OCI-LY7 (cell line): ENCODE results near the gene FTO. TPM values are rescaled to one million over a fixed set of nuclear protein-coding genes. Genes with fewer than 3 reads are reported as not detected.

Experiments used
- BruUV-seq: library from RNA; stranded (reverse); fragments of 400-500 nt; replicated peaks from 2 replicates; lab custom pipeline; 2021; lab: Mats Ljungman, UMichigan
- CTCF ChIA-PET: fragments of 300-600 bp; sonication (Branson Sonifier 250); formaldehyde crosslinking; loops from one replicate; lab custom pipeline; 2022; ENCODE audit warnings: antibody characterized with exemption; ENCODE audit not compliant: unreplicated experiment; lab: Charles Lee
- POLR2A ChIA-PET: fragments of 300-600 bp; sonication (Branson Sonifier 250); formaldehyde crosslinking; loops from one replicate; lab custom pipeline; 2022; ENCODE audit warnings: antibody characterized with exemption; lab: Charles Lee
- DNase-seq: peaks from one replicate; pipeline ENCODE4 v3.0.0-alpha.2; 2015; ENCODE audit warnings: low spot score
- H2AFZ ChIP-seq: fragments of 200-600 bp; sonication (generic), shearing (Covaris generic); 2 replicates; pipeline ENCODE4 v1.6.1; 2014; ENCODE audit warnings: mild to moderate bottlenecking, antibody characterized with exemption, low read length, moderate library complexity
- H3K27ac ChIP-seq: fragments of 200-600 bp; sonication (generic); 2 replicates; pipeline ENCODE4 v1.5.1; 2014; ENCODE audit warnings: mixed run types, low read depth, mild to moderate bottlenecking, moderate library complexity, low read length, inconsistent platforms; ENCODE audit not compliant: poor library complexity, severe bottlenecking
- H3K36me3 ChIP-seq: fragments of 200-600 bp; sonication (generic); 2 replicates; pipeline ENCODE4 v1.6.1; 2014; ENCODE audit warnings: mild to moderate bottlenecking, antibody characterized with exemption, low read length, moderate library complexity, mixed read lengths; ENCODE audit not compliant: insufficient read depth
- H3K4me1 ChIP-seq: fragments of 200-600 bp; sonication (generic); 2 replicates; pipeline ENCODE4 v1.5.1; 2014; ENCODE audit warnings: mild to moderate bottlenecking, low read length; ENCODE audit not compliant: insufficient read depth, poor library complexity, severe bottlenecking
- H3K4me2 ChIP-seq: fragments of 200-600 bp; sonication (generic); 2 replicates; pipeline ENCODE4 v1.6.1; 2014; ENCODE audit warnings: mild to moderate bottlenecking, low read length
- H3K4me3 ChIP-seq: fragments of 200-600 bp; sonication (generic); 2 replicates; pipeline ENCODE4 v1.5.1; 2014; ENCODE audit warnings: mild to moderate bottlenecking, low read depth, low read length; ENCODE audit not compliant: poor library complexity, severe bottlenecking
- H3K79me2 ChIP-seq: fragments of 200-600 bp; sonication (generic); 2 replicates; pipeline ENCODE4 v1.6.1; 2016; ENCODE audit warnings: low read depth, mild to moderate bottlenecking, low read length, moderate library complexity, mixed read lengths; ENCODE audit not compliant: insufficient read depth
- H3K9me2 ChIP-seq: fragments of 200-600 bp; sonication (generic); 2 replicates; pipeline ENCODE4 v1.6.1; 2016; ENCODE audit warnings: mild to moderate bottlenecking, low read length, mixed read lengths; ENCODE audit not compliant: insufficient read depth
- H3K9me3 ChIP-seq: fragments of 200-600 bp; sonication (generic); 2 replicates; pipeline ENCODE4 v1.6.1; 2014; ENCODE audit warnings: mild to moderate bottlenecking, mixed run types, low read length, mixed read lengths
- H4K20me1 ChIP-seq: fragments of 200-600 bp; sonication (generic); 2 replicates; pipeline ENCODE4 v1.6.1; 2014; ENCODE audit warnings: mild to moderate bottlenecking, antibody characterized with exemption, low read length, moderate library complexity, mixed read lengths; ENCODE audit not compliant: insufficient read depth
- CTCF ChIP-seq: fragments of 200-600 bp; sonication (generic); conservative IDR thresholded peaks from 2 replicates; pipeline ENCODE4 v1.5.1; 2014; ENCODE audit warnings: mild to moderate bottlenecking, antibody characterized with exemption, low read length, moderate library complexity, mixed read lengths
- EZH2phosphoT487 ChIP-seq: fragments of 200-600 bp; sonication (generic); IDR thresholded peaks from 2 replicates; pipeline ENCODE4 v1.6.1; 2018; ENCODE audit warnings: low read depth, borderline replicate concordance, mild to moderate bottlenecking, mixed run types, antibody characterized with exemption, low read length, moderate library complexity, mixed read lengths
- intact Hi-C: fragments of 100-400 bp; cut with micrococcal nuclease; formaldehyde crosslinking; loops from one replicate; pipeline ENCODE4 v1.10.0; 2022; ENCODE audit not compliant: unreplicated experiment
- total RNA-seq, 2 experiments: library from RNA; depleted of rRNA in 1 of 2; stranded (reverse); fragments of >200 nt in 1 of 2; shearing (Covaris generic) in 1 of 2; gene quantifications; 2 replicates each; pipeline ENCODE4 v1.2.3, GENCODE V29; 2014 to 2022

FTO gene
- total RNA-seq, 2 experiments from 2014 or later: 57.1 to 68.0 TPM

GRCh38 chr16:53911513-53911912, 207.6 kb downstream of the FTO start:
- no peaks in the 10 kb centered on the region for H3K9me2 ChIP-seq
- BruUV-seq: no TSS peak
- no peak for DNase-seq
- ChIA-PET POLR2A (interaction anchor here (0.6 kb wide), 1 partner anchor 949 kb away, joined by 3 read pairs; no protein-coding TSS in a partner anchor), CTCF (no interaction called here)
- H3K27ac ChIP-seq: no peak overlapping the region
- H2AFZ ChIP-seq: no peak overlapping the region
- no peaks in the 10 kb centered on the region for H4K20me1 ChIP-seq
- no peak overlapping the region for H3K4me2 ChIP-seq
- H3K4me3 ChIP-seq: no peak overlapping the region
- H3K4me1 ChIP-seq: no peaks in the 10 kb centered on the region
- TF ChIP-seq EZH2phosphoT487 (no peak), CTCF (no peak)
- H3K9me3 ChIP-seq: no peaks in the 10 kb centered on the region
- intact Hi-C loops: no loop called here
- no peaks in the 10 kb centered on the region for H3K36me3 ChIP-seq
- no peaks in the 10 kb centered on the region for H3K79me2 ChIP-seq

DNA sequence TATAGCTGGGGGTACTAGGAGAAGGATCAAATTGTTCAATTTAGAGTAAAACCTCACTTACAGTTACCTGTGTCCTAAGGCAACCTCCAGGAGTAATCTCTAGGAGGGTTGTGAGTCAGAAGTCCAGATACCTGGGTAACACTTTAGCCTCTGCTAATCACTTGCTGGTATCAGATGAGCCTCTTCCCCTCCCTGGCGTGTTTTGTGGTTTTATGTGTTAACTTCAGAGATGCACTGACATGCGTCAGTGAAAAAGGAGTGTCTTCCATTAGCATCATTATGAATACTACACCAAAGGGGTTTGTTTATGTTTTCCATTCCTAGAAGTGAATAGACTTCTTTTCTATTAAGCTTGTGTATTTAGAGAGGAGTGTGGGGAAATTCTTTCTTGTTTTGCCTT, 208.2 kb downstream of the FTO start:
- no peak overlapping the region for H3K4me2 ChIP-seq

More for the DNA sequence above, 208.2 kb downstream of the FTO start:
- Histone ChIP-seq H3K4me1 (no peaks in the 10 kb centered on the region), H3K9me3 (no peaks in the 10 kb centered on the region), H4K20me1 (no peaks in the 10 kb centered on the region), H3K4me3 (no peak overlapping the region), H3K36me3 (no peaks in the 10 kb centered on the region), H3K9me2 (no peaks in the 10 kb centered on the region), H3K27ac (no peak overlapping the region), H3K79me2 (no peaks in the 10 kb centered on the region), H2AFZ (no peak overlapping the region)
- no peak for TF ChIP-seq CTCF
- TF ChIP-seq EZH2phosphoT487: no peak
- intact Hi-C loops: no loop called here
- BruUV-seq: no TSS peak
- CTCF ChIA-PET: no interaction called here
- POLR2A ChIA-PET: no interaction called here
- DNase-seq: no peak
